ENCODE results near the gene ATRIP. TPM values are rescaled to one million over a fixed set of nuclear protein-coding genes. Genes with fewer than 3 reads are reported as not detected.

ATRIP gene
- total RNA-seq, 3 donors from 2014 or later (not counting 1 experiment from before 2014, with no cell fraction given): 8.5 to 11.0 (median 10.6) TPM

- H3K4me3 ChIP-seq (ENCODE audit: low read length): no peak overlapping the region
- Mint-ChIP-seq H3K4me1 (peaks cover 11 to 38% of the 10 kb centered on the region in 2 donors), H3K27me3 (ENCODE audit: low read depth in 2 of 2) (no peaks in the 10 kb centered on the region), H3K9me3 (no peaks in the 10 kb centered on the region), H3K27ac (no peak overlapping the region), H3K36me3 (no peaks in the 10 kb centered on the region), H3K4me3 (no peak overlapping the region)
- no peak overlapping the region for H3K27ac ChIP-seq (ENCODE audit: low read length)
- DNase-seq: no peak
- no peaks in the 10 kb centered on the region for H3K27me3 ChIP-seq (ENCODE audit: control insufficient read depth, insufficient read depth, low read length)
- intact Hi-C loops (cut with micrococcal nuclease): loop anchor here (5.0 kb wide), 1 partner anchor 39 kb away; a partner anchor contains a TSS
- H3K36me3 ChIP-seq (ENCODE audit: control insufficient read depth, insufficient read depth, low read length): no peaks in the 10 kb centered on the region
- ATAC-seq: no peak
- H3K4me1 ChIP-seq (ENCODE audit: control insufficient read depth, insufficient read depth, low read length): peaks cover 31% of the 10 kb centered on the region
- no peak for TF ChIP-seq CTCF (IDR thresholded peaks at IDR 0.05)
- H3K9me3 ChIP-seq (ENCODE audit: control insufficient read depth, insufficient read depth, low read length): no peaks in the 10 kb centered on the region
- 94% methylated on average over 5 of the region's 6 CpGs for WGBS (ENCODE audit: insufficient coverage)
Observed at GRCh38 chr3:48505968-48506504, 59.5 kb downstream of the ATRIP start.

GRCh38 chr3:48507256-48508061 is 60.9 kb downstream of the ATRIP start:
- Mint-ChIP-seq H3K27ac (peak overlapping the region in 1 of 2 donors; percentile 57), H3K4me1 (peaks cover 8 to 24% of the 10 kb centered on the region in 2 donors), H3K36me3 (no peaks in the 10 kb centered on the region), H3K4me3 (peak overlapping the region; percentile 35), H3K9me3 (no peaks in the 10 kb centered on the region), H3K27me3 (ENCODE audit: low read depth in 2 of 2) (no peaks in the 10 kb centered on the region)
- peak; percentile 50 for TF ChIP-seq CTCF (IDR thresholded peaks at IDR 0.05)
- H3K9me3 ChIP-seq (ENCODE audit: control insufficient read depth, insufficient read depth, low read length): no peaks in the 10 kb centered on the region
- H3K4me1 ChIP-seq (ENCODE audit: control insufficient read depth, insufficient read depth, low read length): peaks cover 31% of the 10 kb centered on the region
- intact Hi-C loops (cut with micrococcal nuclease): loop anchor here (1.0 to 5.0 kb wide), 3 partner anchors 40 to 106 kb away; a partner anchor contains a TSS
- WGBS (ENCODE audit: insufficient coverage): 41% methylated on average over 10 of the region's 10 CpGs
- H3K4me3 ChIP-seq (ENCODE audit: low read length): no peak overlapping the region
- no peak overlapping the region for H3K27ac ChIP-seq (ENCODE audit: low read length)
- ATAC-seq (peak; percentile 82 to 85 (median 84)), DNase-seq (peak; percentile 56 to 88)
- H3K36me3 ChIP-seq (ENCODE audit: control insufficient read depth, insufficient read depth, low read length): no peaks in the 10 kb centered on the region
- no peaks in the 10 kb centered on the region for H3K27me3 ChIP-seq (ENCODE audit: control insufficient read depth, insufficient read depth, low read length)

- no peak overlapping the region for H3K4me3 Mint-ChIP-seq
- H3K9me3 ChIP-seq (ENCODE audit: control insufficient read depth, insufficient read depth, low read length): no peaks in the 10 kb centered on the region
- no peaks in the 10 kb centered on the region for H3K27me3 ChIP-seq (ENCODE audit: control insufficient read depth, insufficient read depth, low read length)
- no peak overlapping the region for H3K4me3 ChIP-seq (ENCODE audit: low read length)
- intact Hi-C loops (cut with micrococcal nuclease): no loop called here
- H3K27me3 Mint-ChIP-seq (ENCODE audit: low read depth in 2 of 2): no peaks in the 10 kb centered on the region
- H3K36me3 Mint-ChIP-seq: no peaks in the 10 kb centered on the region
- no peak overlapping the region for H3K27ac ChIP-seq (ENCODE audit: low read length)
- DNase-seq (no peak), ATAC-seq (no peak)
- H3K4me1 Mint-ChIP-seq: peaks cover 8 to 12% of the 10 kb centered on the region in 2 donors
- H3K27ac Mint-ChIP-seq: no peak overlapping the region
- no peak for TF ChIP-seq CTCF (IDR thresholded peaks at IDR 0.05)
- no peaks in the 10 kb centered on the region for H3K36me3 ChIP-seq (ENCODE audit: control insufficient read depth, insufficient read depth, low read length)
- WGBS (ENCODE audit: insufficient coverage): 92% methylated on average over 1 of the region's 4 CpGs
- H3K9me3 Mint-ChIP-seq: no peaks in the 10 kb centered on the region
- peaks cover 31% of the 10 kb centered on the region for H3K4me1 ChIP-seq (ENCODE audit: control insufficient read depth, insufficient read depth, low read length)
Observed at GRCh38 chr3:48511551-48511950, 65.0 kb downstream of the ATRIP start.
